Measurements from ENCODE around the gene ZNF768. TPM values are rescaled to one million over a fixed set of nuclear protein-coding genes. Genes with fewer than 3 reads are reported as not detected.

Gene ZNF768
- total and polyA plus RNA-seq, 2 of the 13 experiments (the other 11 are each of a cell fraction or from before 2014, with no cell fraction given): 26.7 to 34.4 TPM

DNA sequence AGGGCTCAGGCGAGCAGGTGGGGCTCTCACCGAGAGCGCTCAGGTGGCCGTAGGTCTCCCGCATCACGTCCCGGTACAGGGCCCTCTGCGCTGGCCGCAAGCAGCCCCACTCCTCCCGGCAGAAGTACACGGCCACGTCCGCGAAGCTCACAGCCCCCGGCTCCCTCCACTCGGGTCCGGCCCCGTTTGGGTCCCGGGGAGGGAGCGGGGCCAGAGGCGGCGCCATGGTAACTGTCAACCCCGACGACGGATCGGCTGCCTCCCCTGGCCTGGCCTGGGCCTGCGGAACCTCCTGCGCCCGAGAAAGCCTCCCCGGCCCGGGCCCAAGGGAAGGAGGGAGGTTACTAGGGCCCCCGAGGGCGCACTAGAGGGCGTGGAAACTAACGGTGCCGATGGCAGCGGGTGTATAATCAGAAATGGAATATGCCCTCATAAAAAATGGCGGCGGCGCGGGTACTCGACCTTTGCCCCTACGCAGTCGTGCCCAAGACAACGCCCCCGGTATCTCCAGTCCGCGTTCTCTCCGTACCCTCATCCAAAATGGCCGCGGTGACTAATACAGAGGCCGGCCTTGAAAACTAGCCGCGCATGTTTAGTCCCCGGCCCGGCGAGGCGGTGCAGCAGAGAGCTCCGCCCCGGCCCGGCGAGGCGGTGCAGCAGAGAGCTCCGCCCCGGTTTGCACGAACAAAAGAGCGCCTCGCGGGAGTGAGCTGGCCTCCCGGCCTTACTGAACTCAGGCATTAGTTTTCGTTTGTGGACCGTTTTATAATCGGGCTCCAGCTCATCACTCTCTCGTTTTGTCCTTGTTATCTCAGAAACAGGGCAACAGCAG lies 31.8 kb upstream of the ZNF768 start, which contains the start of gene ZNF764 (continued):
- TF ChIP-seq ZNF362 (CRISPR knock-in tag; IDR thresholded peaks at IDR 0.05; ENCODE audit: borderline replicate concordance): peak; percentile 14; the same call in 1 of the 2 replicates
- TF ChIP-seq, protein P1, sequence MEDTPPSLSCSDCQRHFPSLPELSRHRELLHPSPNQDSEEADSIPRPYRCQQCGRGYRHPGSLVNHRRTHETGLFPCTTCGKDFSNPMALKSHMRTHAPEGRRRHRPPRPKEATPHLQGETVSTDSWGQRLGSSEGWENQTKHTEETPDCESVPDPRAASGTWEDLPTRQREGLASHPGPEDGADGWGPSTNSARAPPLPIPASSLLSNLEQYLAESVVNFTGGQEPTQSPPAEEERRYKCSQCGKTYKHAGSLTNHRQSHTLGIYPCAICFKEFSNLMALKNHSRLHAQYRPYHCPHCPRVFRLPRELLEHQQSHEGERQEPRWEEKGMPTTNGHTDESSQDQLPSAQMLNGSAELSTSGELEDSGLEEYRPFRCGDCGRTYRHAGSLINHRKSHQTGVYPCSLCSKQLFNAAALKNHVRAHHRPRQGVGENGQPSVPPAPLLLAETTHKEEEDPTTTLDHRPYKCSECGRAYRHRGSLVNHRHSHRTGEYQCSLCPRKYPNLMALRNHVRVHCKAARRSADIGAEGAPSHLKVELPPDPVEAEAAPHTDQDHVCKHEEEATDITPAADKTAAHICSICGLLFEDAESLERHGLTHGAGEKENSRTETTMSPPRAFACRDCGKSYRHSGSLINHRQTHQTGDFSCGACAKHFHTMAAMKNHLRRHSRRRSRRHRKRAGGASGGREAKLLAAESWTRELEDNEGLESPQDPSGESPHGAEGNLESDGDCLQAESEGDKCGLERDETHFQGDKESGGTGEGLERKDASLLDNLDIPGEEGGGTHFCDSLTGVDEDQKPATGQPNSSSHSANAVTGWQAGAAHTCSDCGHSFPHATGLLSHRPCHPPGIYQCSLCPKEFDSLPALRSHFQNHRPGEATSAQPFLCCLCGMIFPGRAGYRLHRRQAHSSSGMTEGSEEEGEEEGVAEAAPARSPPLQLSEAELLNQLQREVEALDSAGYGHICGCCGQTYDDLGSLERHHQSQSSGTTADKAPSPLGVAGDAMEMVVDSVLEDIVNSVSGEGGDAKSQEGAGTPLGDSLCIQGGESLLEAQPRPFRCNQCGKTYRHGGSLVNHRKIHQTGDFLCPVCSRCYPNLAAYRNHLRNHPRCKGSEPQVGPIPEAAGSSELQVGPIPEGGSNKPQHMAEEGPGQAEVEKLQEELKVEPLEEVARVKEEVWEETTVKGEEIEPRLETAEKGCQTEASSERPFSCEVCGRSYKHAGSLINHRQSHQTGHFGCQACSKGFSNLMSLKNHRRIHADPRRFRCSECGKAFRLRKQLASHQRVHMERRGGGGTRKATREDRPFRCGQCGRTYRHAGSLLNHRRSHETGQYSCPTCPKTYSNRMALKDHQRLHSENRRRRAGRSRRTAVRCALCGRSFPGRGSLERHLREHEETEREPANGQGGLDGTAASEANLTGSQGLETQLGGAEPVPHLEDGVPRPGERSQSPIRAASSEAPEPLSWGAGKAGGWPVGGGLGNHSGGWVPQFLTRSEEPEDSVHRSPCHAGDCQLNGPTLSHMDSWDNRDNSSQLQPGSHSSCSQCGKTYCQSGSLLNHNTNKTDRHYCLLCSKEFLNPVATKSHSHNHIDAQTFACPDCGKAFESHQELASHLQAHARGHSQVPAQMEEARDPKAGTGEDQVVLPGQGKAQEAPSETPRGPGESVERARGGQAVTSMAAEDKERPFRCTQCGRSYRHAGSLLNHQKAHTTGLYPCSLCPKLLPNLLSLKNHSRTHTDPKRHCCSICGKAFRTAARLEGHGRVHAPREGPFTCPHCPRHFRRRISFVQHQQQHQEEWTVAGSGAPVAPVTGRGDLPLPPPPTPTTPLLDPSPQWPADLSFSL (CRISPR knock-in tag; IDR thresholded peaks at IDR 0.05): no peak

DNA sequence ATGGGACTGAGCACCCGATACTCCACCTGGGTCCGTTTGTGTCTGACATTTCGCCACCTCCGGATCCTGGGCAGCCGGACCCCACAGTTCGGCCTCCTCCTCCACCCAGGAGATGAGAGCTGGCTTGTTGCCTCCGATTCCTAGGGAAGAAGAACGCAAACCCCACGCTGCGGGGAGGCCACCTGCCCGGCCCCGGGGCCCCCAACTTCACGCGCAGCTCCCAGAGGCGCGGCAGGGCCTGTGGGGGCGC lies 31.3 kb upstream of the ZNF768 start:
- peaks cover 46% of the 10 kb centered on the region for H3K4me1 ChIP-seq (ENCODE audit: insufficient read depth, low read length)
- no peaks in the 10 kb centered on the region for H3K27me3 ChIP-seq (ENCODE audit: control insufficient read depth in 1 of 2, insufficient read depth in 2 of 2, low read length in 2 of 2)
- peak; percentile 33 for ATAC-seq
- peaks cover 21% of the 10 kb centered on the region for H3K79me2 ChIP-seq (ENCODE audit: insufficient read depth, low read length)
- ChIA-PET POLR2A (interaction anchor here (1.0 to 4.0 kb wide), 24 partner anchors 8 to 560 kb away, joined by 3 to 187 read pairs (median 7); partner anchors contain the start of genes DCTPP1, FBRS, KAT8 and PRR14), CTCF (ENCODE audit: low intra/inter-chr PET ratio, low total read pairs) (interaction anchor here (1.1 kb wide), 1 partner anchor 23 kb away, joined by 3 read pairs; the partner anchor contains the start of gene ZNF747)
- H3K9ac ChIP-seq (ENCODE audit: insufficient read depth, low read depth, low read length): peak overlapping the region; percentile 95
- H3K27ac ChIP-seq (ENCODE audit: extremely low read length, insufficient read depth, low read length): peak overlapping the region; percentile 95
- H2AFZ ChIP-seq (ENCODE audit: low read length): no peak overlapping the region
- H3K9me3 ChIP-seq (ENCODE audit: low read length): no peaks in the 10 kb centered on the region
- H3K4me2 ChIP-seq (ENCODE audit: low read depth, low read length): peak overlapping the region; percentile 93
- no TSS peak for BruUV-seq (replicated peaks)
- WGBS (ENCODE audit: low lambda C conversion rate): 2% methylated on average over 16 of the region's 17 CpGs
- H3K36me3 ChIP-seq (replicated peaks in 1 of 2; ENCODE audit: control insufficient read depth in 1 of 2, insufficient read depth in 2 of 2, low read length in 2 of 2): peaks cover 0 to 25% of the 10 kb centered on the region in 2 experiments; a peak in 4 of 5 replicates
- no peak for DNase-seq (ENCODE audit: low spot score)
- in situ Hi-C loops (cut with HindIII; ENCODE audit: extremely low pct_ligation_motif_present, low pct_unique_long_range_greater_than_20kb) (no loop called here), intact Hi-C loops (cut with micrococcal nuclease; ENCODE audit: unreplicated experiment) (loop anchor here (5.0 kb wide), 1 partner anchor 40 kb away; no protein-coding TSS in a partner anchor)
- peak; percentile 18 for FAIRE-seq
- peak overlapping the region; percentile 73 to 82 (median 82) for H3K4me3 ChIP-seq (replicated peaks in 1 of 3; ENCODE audit: insufficient read depth in 1 of 3, low read depth in 2 of 3, low read length in 3 of 3)
- H4K20me1 ChIP-seq (ENCODE audit: insufficient read depth, low read length): no peaks in the 10 kb centered on the region
- TF ChIP-seq PRDM4 (CRISPR knock-in tag; IDR thresholded peaks at IDR 0.05; ENCODE audit: borderline replicate concordance): no peak
- TF ChIP-seq ZNF607 (CRISPR knock-in tag; IDR thresholded peaks at IDR 0.05; ENCODE audit: borderline replicate concordance): 0 out of 2 replicates have a peak, but pooled peaks have one; percentile 11
- TF ChIP-seq SMC3 (IDR thresholded peaks at IDR 0.05; ENCODE audit: low read length): no peak
- peak; percentile 90; the same call in 1 of the 2 replicates for TF ChIP-seq EEA1 (CRISPR knock-in tag; IDR thresholded peaks at IDR 0.05; ENCODE audit: borderline replicate concordance)
- TF ChIP-seq, protein P2, sequence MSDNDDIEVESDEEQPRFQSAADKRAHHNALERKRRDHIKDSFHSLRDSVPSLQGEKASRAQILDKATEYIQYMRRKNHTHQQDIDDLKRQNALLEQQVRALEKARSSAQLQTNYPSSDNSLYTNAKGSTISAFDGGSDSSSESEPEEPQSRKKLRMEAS (IDR thresholded peaks at IDR 0.05): peak; percentile 9; the same call in 1 of the 2 replicates
- TF ChIP-seq, protein P3, sequence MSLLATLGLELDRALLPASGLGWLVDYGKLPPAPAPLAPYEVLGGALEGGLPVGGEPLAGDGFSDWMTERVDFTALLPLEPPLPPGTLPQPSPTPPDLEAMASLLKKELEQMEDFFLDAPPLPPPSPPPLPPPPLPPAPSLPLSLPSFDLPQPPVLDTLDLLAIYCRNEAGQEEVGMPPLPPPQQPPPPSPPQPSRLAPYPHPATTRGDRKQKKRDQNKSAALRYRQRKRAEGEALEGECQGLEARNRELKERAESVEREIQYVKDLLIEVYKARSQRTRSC (CRISPR knock-in tag; IDR thresholded peaks at IDR 0.05; ENCODE audit: low read depth): 0 out of 2 replicates have a peak, but pooled peaks have one; percentile 70

All from HepG2 (cell line).